ENCODE data around the gene SLFN14. TPM values are rescaled to one million over a fixed set of nuclear protein-coding genes. Genes with fewer than 3 reads are reported as not detected.

The SLFN14 gene
- total RNA-seq, 1 experiment from 2014 or later = not detected

GRCh38 chr17:35596530-35597233 lies 36.1 kb upstream of the SLFN14 start:
- intact Hi-C loops (cut with micrococcal nuclease; ENCODE audit: unreplicated experiment) = loop anchor here (10.0 kb wide), 1 partner anchor 928 kb away; no protein-coding TSS in a partner anchor
- Mint-ChIP-seq H3K36me3 (ENCODE audit: insufficient read depth, unreplicated experiment) (peaks cover 77% of the 10 kb centered on the region), H3K9me3 (ENCODE audit: unreplicated experiment) (no peaks in the 10 kb centered on the region), H3K27ac (ENCODE audit: unreplicated experiment) (no peak overlapping the region), H3K4me1 (ENCODE audit: low read depth, unreplicated experiment) (no peaks in the 10 kb centered on the region), H3K27me3 (ENCODE audit: insufficient read depth, unreplicated experiment) (no peaks in the 10 kb centered on the region), H3K4me3 (ENCODE audit: unreplicated experiment) (no peak overlapping the region)
- no peaks in the 10 kb centered on the region for H3K27me3 ChIP-seq (replicated peaks; ENCODE audit: control insufficient read depth, insufficient read depth, low read length)
- H3K4me3 ChIP-seq (ENCODE audit: low read depth, low read length) = no peak overlapping the region
- peaks cover 1% of the 10 kb centered on the region; the same call in 1 of the 2 replicates for H3K36me3 ChIP-seq (ENCODE audit: control insufficient read depth, insufficient read depth, low read length)
- no peak for TF ChIP-seq CTCF (IDR thresholded peaks at IDR 0.05; ENCODE audit: insufficient read depth in 1 of 2, low read depth in 1 of 2, low read length in 1 of 2, severe bottlenecking in 1 of 2, unreplicated experiment in 1 of 2)
- no TSS peak for BruUV-seq (replicated peaks)
- H3K9me3 ChIP-seq = no peaks in the 10 kb centered on the region
- ChIA-PET CTCF (no interaction called here), POLR2A (no interaction called here)
- DNase-seq = no peak
- no peaks in the 10 kb centered on the region; the same call in 1 of the 2 replicates for H3K4me1 ChIP-seq

GRCh38 chr17:35596072-35596471 lies 35.5 kb upstream of the SLFN14 start:
- no peak overlapping the region for H3K4me3 ChIP-seq (ENCODE audit: low read depth, low read length)
- H3K27ac Mint-ChIP-seq (ENCODE audit: unreplicated experiment) = no peak overlapping the region
- H3K4me1 ChIP-seq = no peaks in the 10 kb centered on the region; the same call in 1 of the 2 replicates
- peaks cover 1% of the 10 kb centered on the region; the same call in 1 of the 2 replicates for H3K36me3 ChIP-seq (ENCODE audit: control insufficient read depth, insufficient read depth, low read length)
- CTCF ChIA-PET = no interaction called here
- H3K9me3 ChIP-seq = no peaks in the 10 kb centered on the region
- no peak for TF ChIP-seq CTCF (IDR thresholded peaks at IDR 0.05; ENCODE audit: insufficient read depth in 1 of 2, low read depth in 1 of 2, low read length in 1 of 2, severe bottlenecking in 1 of 2, unreplicated experiment in 1 of 2)
- POLR2A ChIA-PET = no interaction called here
- no peak for DNase-seq
- intact Hi-C loops (cut with micrococcal nuclease; ENCODE audit: unreplicated experiment) = loop anchor here (10.0 kb wide), 1 partner anchor 929 kb away; no protein-coding TSS in a partner anchor
- BruUV-seq (replicated peaks) = no TSS peak
- peaks cover 72% of the 10 kb centered on the region for H3K36me3 Mint-ChIP-seq (ENCODE audit: insufficient read depth, unreplicated experiment)
- no peaks in the 10 kb centered on the region for H3K27me3 Mint-ChIP-seq (ENCODE audit: insufficient read depth, unreplicated experiment)
- no peaks in the 10 kb centered on the region for H3K27me3 ChIP-seq (replicated peaks; ENCODE audit: control insufficient read depth, insufficient read depth, low read length)
- H3K9me3 Mint-ChIP-seq (ENCODE audit: unreplicated experiment) = no peaks in the 10 kb centered on the region
- H3K4me1 Mint-ChIP-seq (ENCODE audit: low read depth, unreplicated experiment) = no peaks in the 10 kb centered on the region
- H3K4me3 Mint-ChIP-seq (ENCODE audit: unreplicated experiment) = no peak overlapping the region

GRCh38 chr17:35588196-35588920 lies 27.7 kb upstream of the SLFN14 start:
- Histone ChIP-seq H3K4me3 (ENCODE audit: low read depth, low read length) (peak overlapping the region; percentile 77), H3K36me3 (ENCODE audit: control insufficient read depth, insufficient read depth, low read length) (no peaks in the 10 kb centered on the region), H3K4me1 (peaks cover 21% of the 10 kb centered on the region), H3K9me3 (no peaks in the 10 kb centered on the region), H3K27me3 (replicated peaks; ENCODE audit: control insufficient read depth, insufficient read depth, low read length) (no peaks in the 10 kb centered on the region)
- no peaks in the 10 kb centered on the region for H3K9me3 Mint-ChIP-seq (ENCODE audit: unreplicated experiment)
- H3K36me3 Mint-ChIP-seq (ENCODE audit: insufficient read depth, unreplicated experiment) = peaks cover 13% of the 10 kb centered on the region
- DNase-seq = peak in 1 of 2 experiments; percentile 36
- BruUV-seq (replicated peaks) = no TSS peak
- POLR2A ChIA-PET = interaction anchor here (0.6 to 4.1 kb wide), 2 partner anchors 10 to 452 kb away, joined by 8 to 51 read pairs; partner anchors contain the start of gene PEX12
- CTCF ChIA-PET = interaction anchor here (1.2 to 1.5 kb wide), 2 partner anchors 10 to 175 kb away, joined by 3 to 5 read pairs; partner anchors contain the start of gene PEX12
- H3K4me3 Mint-ChIP-seq (ENCODE audit: unreplicated experiment) = peak overlapping the region; percentile 90
- intact Hi-C loops (cut with micrococcal nuclease; ENCODE audit: unreplicated experiment) = no loop called here
- TF ChIP-seq CTCF (IDR thresholded peaks at IDR 0.05; ENCODE audit: insufficient read depth in 1 of 2, low read depth in 1 of 2, low read length in 1 of 2, severe bottlenecking in 1 of 2, unreplicated experiment in 1 of 2) = no peak
- H3K4me1 Mint-ChIP-seq (ENCODE audit: low read depth, unreplicated experiment) = peaks cover 13% of the 10 kb centered on the region
- no peaks in the 10 kb centered on the region for H3K27me3 Mint-ChIP-seq (ENCODE audit: insufficient read depth, unreplicated experiment)
- peak overlapping the region; percentile 96 for H3K27ac Mint-ChIP-seq (ENCODE audit: unreplicated experiment)

Data from Caco-2 (cell line).